Right hindlimb (tissue), 1 donor: Measurements from ENCODE around the gene TEC.

Experiments used
- DNase-seq: peaks from one replicate; pipeline ENCODE4 v3.0.0-alpha.2; 2018

Gene TEC

GRCh38 chr4:48153791-48154550 lies 115.7 kb downstream of the TEC start:
- DNase-seq: no peak

GRCh38 chr4:48152259-48152658 lies 117.4 kb downstream of the TEC start:
- no peak for DNase-seq

- DNase-seq: no peak
These were observed 119.7 kb downstream of the TEC start for GRCh38 chr4:48149827-48150370.

- no peak for DNase-seq
These were observed 122.0 kb downstream of the TEC start for GRCh38 chr4:48147621-48148020.

GRCh38 chr4:48141048-48141447 lies 128.6 kb downstream of the TEC start:
- DNase-seq: no peak

GRCh38 chr4:48139691-48140090 lies 129.9 kb downstream of the TEC start:
- no peak for DNase-seq

GRCh38 chr4:48138936-48139335 lies 130.7 kb downstream of the TEC start:
- DNase-seq: no peak

GRCh38 chr4:48138511-48138910 lies 131.1 kb downstream of the TEC start:
- no peak for DNase-seq

GRCh38 chr4:48137846-48138245 lies 131.8 kb downstream of the TEC start:
- no peak for DNase-seq

GRCh38 chr4:48134081-48134480 lies 135.6 kb downstream of the TEC start, which contains the start of gene TXK:
Gene TXK (minus strand): TSS chr4:48134250. CDS start chr4:48134170, 80 bp downstream.
- no peak for DNase-seq

- no peak for DNase-seq
These were observed 136.0 kb downstream of the TEC start for GRCh38 chr4:48133669-48134068.

- no peak for DNase-seq
These were observed 137.9 kb downstream of the TEC start for GRCh38 chr4:48131736-48132135.

GRCh38 chr4:48130100-48130499 lies 139.5 kb downstream of the TEC start:
- no peak for DNase-seq

GRCh38 chr4:48129307-48130014 lies 140.2 kb downstream of the TEC start:
- no peak for DNase-seq

- DNase-seq: peak; percentile 43
These were observed 141.8 kb downstream of the TEC start for GRCh38 chr4:48127682-48128404.

GRCh38 chr4:48127231-48127630 lies 142.4 kb downstream of the TEC start:
- DNase-seq: no peak

- DNase-seq: no peak
These were observed 143.0 kb downstream of the TEC start for GRCh38 chr4:48126621-48127020.

GRCh38 chr4:48124870-48125269 lies 144.8 kb downstream of the TEC start:
- DNase-seq: no peak

- DNase-seq: no peak
These were observed 146.9 kb downstream of the TEC start for GRCh38 chr4:48122756-48123155.

GRCh38 chr4:48121180-48121579 lies 148.5 kb downstream of the TEC start:
- no peak for DNase-seq

- no peak for DNase-seq
These were observed 149.5 kb downstream of the TEC start for GRCh38 chr4:48120132-48120531.

- DNase-seq: no peak
These were observed 150.0 kb downstream of the TEC start for GRCh38 chr4:48119646-48120045.

GRCh38 chr4:48118081-48118480 lies 151.6 kb downstream of the TEC start:
- DNase-seq: no peak
